GM18517 (cell line): Measurements from ENCODE around the gene STBD1.
"Not testable (repeated sequence)": the region's sequence is repeated elsewhere in the genome, so short reads cannot be mapped to it uniquely, and the experiment has no call there.

Experiments
- ATAC-seq: cut with Tn5 transposase; IDR thresholded peaks from one replicate; pipeline ENCODE4 v1.9.1; 2021; ENCODE audit warnings: mild to moderate bottlenecking, moderate library complexity; ENCODE audit not compliant: unreplicated experiment

Gene STBD1

DNA sequence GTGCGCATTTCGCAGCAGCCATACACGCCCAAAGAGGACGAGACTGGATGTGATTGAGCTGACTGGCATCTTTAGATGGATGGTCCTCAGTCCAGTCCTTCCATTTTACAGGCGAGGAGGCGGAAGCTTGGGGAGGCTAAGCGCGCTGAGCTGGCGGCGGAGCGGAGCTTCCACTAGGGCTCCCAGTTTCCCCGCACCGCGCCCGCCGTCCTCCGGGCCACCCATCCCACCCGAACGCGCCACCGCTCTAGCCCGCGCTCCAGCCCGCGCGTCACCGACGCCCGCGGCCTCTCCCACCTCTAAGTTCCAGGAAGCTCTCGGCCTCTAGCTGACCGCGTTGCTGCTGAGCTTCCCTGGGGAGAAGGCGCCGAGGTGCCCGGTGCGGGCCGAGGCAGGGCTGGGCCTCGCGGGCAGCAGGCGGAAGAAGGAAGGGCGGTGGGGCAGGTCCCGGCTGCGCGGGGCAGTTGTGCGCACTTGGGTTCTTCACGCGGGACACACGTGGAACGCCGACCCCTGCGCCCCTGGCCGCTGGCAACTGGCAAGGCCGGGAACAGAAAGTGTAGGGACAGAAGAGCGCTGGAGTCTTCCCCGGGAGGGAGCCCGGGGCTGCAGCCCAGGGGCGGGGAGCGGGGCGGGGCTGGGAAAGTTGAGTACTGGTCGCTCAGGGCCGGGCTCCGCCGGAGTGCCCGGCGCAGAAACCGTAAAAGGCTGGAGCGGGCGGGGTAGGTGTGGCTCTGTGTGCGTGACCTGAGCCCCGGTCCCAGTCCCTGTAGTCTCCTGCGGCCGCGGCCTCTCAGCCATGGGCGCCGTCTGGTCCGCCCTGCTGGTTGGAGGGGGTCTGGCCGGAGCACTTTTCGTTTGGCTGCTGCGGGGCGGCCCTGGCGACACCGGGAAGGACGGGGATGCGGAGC is at the start of gene STBD1:
Gene STBD1, plus strand, starts transcription at position 763 of the 911 bp plus-strand sequence. Its CDS starts 37 bp downstream, at position 800.
- ATAC-seq = no peak

- ATAC-seq = no peak
These were observed 49.6 kb upstream of the STBD1 start for GRCh38 chr4:76256968-76257367.

DNA sequence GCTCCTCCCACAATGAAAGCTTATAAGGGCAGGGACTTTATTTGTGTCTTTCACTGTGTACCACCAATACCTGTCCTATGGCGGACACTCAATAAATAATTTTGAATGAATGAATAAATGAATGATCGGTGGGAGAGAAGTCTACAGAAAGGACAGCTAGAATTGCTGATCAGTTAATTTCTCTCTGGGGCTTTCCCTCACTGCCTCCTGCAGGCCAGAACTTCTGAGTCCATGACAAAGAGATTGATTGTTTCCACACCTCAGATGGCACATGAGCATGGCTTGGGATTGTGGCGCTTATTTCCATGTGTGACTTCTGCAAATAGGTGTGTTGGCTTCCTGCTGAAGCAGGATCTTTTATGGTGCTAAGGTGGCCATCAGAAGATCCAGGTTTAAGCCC is 48.7 kb upstream of the STBD1 start:
- no peak for ATAC-seq

- no peak for ATAC-seq
These were observed 46.0 kb upstream of the STBD1 start for GRCh38 chr4:76260571-76260970.

- no peak for ATAC-seq
These were observed 40.8 kb upstream of the STBD1 start for GRCh38 chr4:76265631-76266218.

- no peak for ATAC-seq
These were observed 39.9 kb upstream of the STBD1 start for GRCh38 chr4:76266627-76267026.

- no peak for ATAC-seq
These were observed 38.7 kb upstream of the STBD1 start for GRCh38 chr4:76267811-76268210.

GRCh38 chr4:76270244-76271175 is 36.0 kb upstream of the STBD1 start:
- ATAC-seq = no peak

- ATAC-seq = no peak
These were observed 35.3 kb upstream of the STBD1 start for GRCh38 chr4:76271248-76271647.

- no peak for ATAC-seq
These were observed 34.5 kb upstream of the STBD1 start for GRCh38 chr4:76272073-76272472.

DNA sequence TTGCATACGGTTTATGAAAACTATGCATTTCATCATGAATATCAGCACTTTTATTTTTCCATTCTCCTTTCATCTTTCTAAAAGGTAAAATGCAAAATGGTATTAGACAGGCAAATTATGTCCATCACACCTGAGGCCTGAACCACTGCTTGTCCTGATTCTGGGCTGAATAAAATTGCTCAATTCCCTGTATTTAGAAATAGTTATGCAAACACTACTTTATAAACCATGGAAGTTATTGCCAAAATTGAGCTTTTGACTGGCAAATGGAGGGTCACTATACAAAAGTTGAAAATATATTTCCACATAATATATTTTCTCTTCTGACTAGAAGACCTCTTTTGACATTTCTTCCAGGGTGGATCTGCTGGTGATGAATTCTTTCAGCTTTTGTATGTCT is 34.0 kb upstream of the STBD1 start:
- ATAC-seq = no peak

DNA sequence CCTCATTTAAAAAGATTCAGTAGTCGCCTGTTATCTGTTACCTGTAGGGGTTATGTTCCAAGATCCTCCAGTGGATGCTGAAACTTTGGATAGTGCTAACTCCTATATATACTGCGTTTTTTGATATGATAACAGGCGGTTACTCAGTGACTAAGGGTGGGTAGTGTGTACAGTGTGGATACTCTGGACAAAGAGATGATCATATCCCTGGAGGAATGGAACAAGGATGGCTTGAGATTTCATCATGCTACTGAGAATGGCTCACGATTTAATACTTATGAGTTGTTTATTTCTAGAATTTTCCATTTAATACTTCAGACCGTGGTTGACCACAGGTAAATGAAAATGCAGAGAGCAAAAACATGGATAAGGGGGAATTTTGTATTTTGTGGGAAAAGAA is 33.5 kb upstream of the STBD1 start:
- ATAC-seq = no peak

- no peak for ATAC-seq
These were observed 30.9 kb upstream of the STBD1 start for GRCh38 chr4:76275486-76276124.

- ATAC-seq = no peak
These were observed 29.7 kb upstream of the STBD1 start for GRCh38 chr4:76276813-76277212.

DNA sequence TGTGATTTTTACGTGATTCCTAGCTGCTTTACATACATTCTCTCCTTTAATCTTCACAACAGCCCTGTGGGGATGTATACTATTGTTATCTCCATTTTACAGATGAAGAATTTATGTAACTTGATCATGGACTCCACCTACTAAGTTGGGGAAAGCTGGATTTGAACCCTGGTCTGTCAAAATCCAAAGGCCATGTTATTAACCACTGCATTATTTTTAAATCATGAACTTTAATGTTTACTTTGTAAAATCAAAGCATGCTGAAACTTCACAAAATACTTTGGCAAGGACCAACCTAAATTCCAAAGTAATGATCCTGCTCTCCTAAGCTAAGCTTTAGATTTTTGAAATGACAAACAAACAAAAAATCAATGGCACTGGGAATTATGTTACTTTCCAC is 28.9 kb upstream of the STBD1 start:
- ATAC-seq = no peak

GRCh38 chr4:76278583-76278982 is 27.9 kb upstream of the STBD1 start:
- ATAC-seq = no peak

DNA sequence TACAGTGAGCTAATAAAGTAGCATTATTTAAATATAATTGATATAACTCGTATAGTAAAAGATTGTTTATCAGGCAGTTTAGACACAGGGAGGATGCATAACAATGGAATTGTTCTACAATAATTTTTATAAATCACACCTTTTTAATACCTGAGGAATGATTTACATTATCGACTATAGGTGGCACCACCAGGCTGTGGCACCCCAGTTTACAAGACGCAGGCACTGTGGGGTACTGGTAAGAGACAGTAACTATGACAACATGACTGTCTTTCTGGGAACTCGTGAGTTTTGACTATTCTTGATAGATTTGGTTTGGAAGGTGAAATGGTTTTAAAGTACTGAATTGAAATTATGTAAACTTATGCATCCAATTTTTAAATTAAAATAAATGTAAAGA is 27.1 kb upstream of the STBD1 start:
- no peak for ATAC-seq

DNA sequence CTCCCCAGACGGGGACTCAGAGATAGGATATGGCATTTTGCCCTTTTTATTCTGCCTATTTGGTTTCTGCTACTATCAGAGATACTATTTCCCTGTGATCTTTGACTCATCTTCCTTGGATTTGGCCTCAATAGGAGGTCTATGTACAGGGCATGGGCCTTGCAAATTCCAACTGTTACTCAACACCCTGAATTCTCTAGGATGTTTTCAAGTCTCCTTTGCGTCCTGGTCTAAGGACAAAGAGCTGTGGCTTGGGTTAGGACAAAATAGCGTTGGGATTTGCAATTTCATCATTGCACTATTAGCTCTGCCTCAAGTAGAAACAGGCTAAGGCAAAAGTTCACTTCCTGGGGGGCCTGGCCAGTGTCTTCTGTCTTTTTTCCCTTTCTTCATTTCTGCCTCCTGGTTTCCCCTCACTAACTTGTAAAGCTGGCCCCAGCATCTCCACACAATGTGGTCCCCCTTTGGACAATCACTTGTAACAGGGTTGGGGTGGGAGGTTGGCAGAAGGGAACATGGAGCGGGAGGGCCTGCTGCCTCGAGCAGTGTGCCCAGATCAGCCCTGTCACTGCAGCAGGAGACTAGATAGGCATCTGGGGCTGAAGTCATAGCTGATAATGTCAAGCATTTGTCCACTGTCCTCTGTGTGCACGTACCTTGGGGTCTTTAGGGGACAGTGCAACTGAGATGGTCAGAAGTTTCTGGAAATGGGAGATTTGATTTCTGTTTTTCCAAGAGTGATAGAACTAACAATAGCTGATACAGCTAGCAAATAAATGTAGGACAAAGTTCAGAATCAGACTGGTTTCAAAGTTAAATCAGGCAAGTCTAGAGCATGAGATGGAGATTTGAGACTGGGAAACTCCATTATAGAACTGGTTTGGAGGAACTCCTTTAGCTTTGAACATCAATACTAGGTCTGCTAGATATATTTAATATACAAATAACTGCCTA is 25.8 kb upstream of the STBD1 start:
- no peak for ATAC-seq

DNA sequence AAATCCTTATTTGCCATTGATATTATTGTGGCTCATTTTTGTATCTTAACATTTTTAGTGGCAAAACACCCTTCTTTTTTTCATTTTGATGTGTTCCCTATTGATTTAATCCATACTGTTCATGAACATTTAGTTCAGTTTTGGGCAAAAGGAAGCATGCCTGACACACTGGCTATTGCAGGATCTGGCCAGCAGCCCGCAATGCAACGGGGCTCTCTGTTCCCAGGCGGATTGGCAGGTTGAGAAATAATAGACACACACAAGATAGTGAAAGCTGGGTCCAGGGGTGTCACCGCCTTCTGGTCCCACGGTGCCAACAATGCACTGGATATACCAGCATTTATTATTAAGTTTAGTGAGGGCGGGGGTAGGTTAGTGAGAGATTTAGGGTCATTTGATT is 24.9 kb upstream of the STBD1 start:
- ATAC-seq = not testable (repeated sequence)
